NCI-H2081 (cell line): ENCODE data around the gene ESRRB.
A peak's percentile ranks its signal among the peaks of the same experiment; 100 is the strongest.

Experiments used
- DNase-seq, 2 experiments: peaks; one replicate each; lab custom pipeline; 2025; lab: John Stamatoyannopoulos, UW

The ESRRB gene

GRCh38 chr14:76352639-76353281 lies 23.2 kb upstream of the ESRRB start:
- peak; percentile 24 to 40 for DNase-seq

GRCh38 chr14:76354310-76354709 lies 21.6 kb upstream of the ESRRB start:
- DNase-seq, result no peak

GRCh38 chr14:76355771-76356170 lies 20.2 kb upstream of the ESRRB start:
- no peak for DNase-seq

- DNase-seq, result no peak
These were observed 4.9 kb upstream of the ESRRB start for GRCh38 chr14:76371066-76371465.

- DNase-seq, result no peak
These were observed 2.5 kb upstream of the ESRRB start for GRCh38 chr14:76373456-76373855.

- no peak for DNase-seq
These were observed 453 bp upstream of the ESRRB start for GRCh38 chr14:76375484-76375883.

GRCh38 chr14:76376409-76376877 lies 506 bp downstream of the ESRRB start:
- no peak for DNase-seq

- DNase-seq, result no peak
These were observed 1.2 kb downstream of the ESRRB start for GRCh38 chr14:76376878-76377734.

- DNase-seq, result no peak
These were observed 1.8 kb downstream of the ESRRB start for GRCh38 chr14:76377735-76378074.

- no peak for DNase-seq
These were observed 5.1 kb downstream of the ESRRB start for GRCh38 chr14:76380991-76381390.

- no peak for DNase-seq
These were observed 6.0 kb downstream of the ESRRB start for GRCh38 chr14:76381817-76382494.

GRCh38 chr14:76382495-76382832 lies 6.5 kb downstream of the ESRRB start:
- DNase-seq, result no peak

- DNase-seq, result no peak
These were observed 9.5 kb downstream of the ESRRB start for GRCh38 chr14:76385435-76385834.

- DNase-seq, result peak; percentile 56 to 65
These were observed 11.2 kb downstream of the ESRRB start for GRCh38 chr14:76386944-76387782.

GRCh38 chr14:76389841-76390240 lies 13.9 kb downstream of the ESRRB start:
- DNase-seq, result no peak

- no peak for DNase-seq
These were observed 14.7 kb downstream of the ESRRB start for GRCh38 chr14:76390621-76391020.

- DNase-seq, result no peak
These were observed 16.2 kb downstream of the ESRRB start for GRCh38 chr14:76391981-76392690.

- no peak for DNase-seq
These were observed 18.6 kb downstream of the ESRRB start for GRCh38 chr14:76394569-76394968.

GRCh38 chr14:76395161-76395560 lies 19.2 kb downstream of the ESRRB start:
- no peak for DNase-seq

- no peak for DNase-seq
These were observed 20.8 kb downstream of the ESRRB start for GRCh38 chr14:76396714-76397187.

GRCh38 chr14:76405627-76406026 lies 29.7 kb downstream of the ESRRB start:
- no peak for DNase-seq
